Gastroesophageal sphincter (tissue), 4 donors: ENCODE results near the gene ADGRF1. TPM values are rescaled to one million over a fixed set of nuclear protein-coding genes. Genes with fewer than 3 reads are reported as not detected.

Experiments
- ATAC-seq: fragments of 150-250 bp; one replicate; pipeline ENCODE4 v1.9.1; 2016; ENCODE audit warnings: mild to moderate bottlenecking, moderate library complexity
- H3K27ac ChIP-seq, 4 donors: fragments of 200-600 bp; sonication (generic) in 3 of 4; 1 replicate in 3 of 4; 2 replicates in 1 of 4; pipeline ENCODE4 v1.5.1; 2016 to 2019
- H3K27me3 ChIP-seq: fragments of 200-600 bp; sonication (generic); one replicate; pipeline ENCODE4 v1.5.1; 2019
- H3K36me3 ChIP-seq, 2 donors: fragments of 200-600 bp; sonication (generic); one replicate each; pipeline ENCODE4 v1.5.1; 2019; ENCODE audit warnings: control low read depth in 1 of 2
- H3K4me1 ChIP-seq, 3 donors: fragments of 200-600 bp; sonication (generic); 1 replicate in 2 of 3; 2 replicates in 1 of 3; pipeline ENCODE4 v1.5.1; 2016 to 2019; ENCODE audit warnings: control low read depth in 2 of 3
- H3K4me3 ChIP-seq, 2 donors: fragments of 200-600 bp; sonication (generic); one replicate each; pipeline ENCODE4 v1.5.1; 2019; ENCODE audit warnings: mild to moderate bottlenecking in 1 of 2, moderate library complexity in 1 of 2
- H3K9me3 ChIP-seq, 3 donors: fragments of 200-600 bp; sonication (generic); one replicate each; pipeline ENCODE4 v1.5.1; 2017 to 2019; ENCODE audit warnings: control low read depth in 2 of 3
- EP300 ChIP-seq: sonication (generic); formaldehyde crosslinking; IDR thresholded peaks from one replicate; pipeline ENCODE4 v1.6.1; 2017; ENCODE audit warnings: antibody characterized with exemption, mild to moderate bottlenecking
- POLR2A ChIP-seq, 2 donors: fragments of 450-650 bp; IDR thresholded peaks; one replicate each; pipeline ENCODE4 v1.6.1; 2017; ENCODE audit warnings: antibody characterized with exemption in 2 of 2, mild to moderate bottlenecking in 2 of 2, moderate library complexity in 1 of 2
- POLR2AphosphoS5 ChIP-seq: sonication (generic); formaldehyde crosslinking; IDR thresholded peaks from one replicate; pipeline ENCODE4 v1.6.1; 2017; ENCODE audit warnings: antibody characterized with exemption
- WGBS, 2 donors: methylation state at CpG; one replicate each; pipeline ENCODE4 v1.1.5; 2018; ENCODE audit warnings: low coverage in 1 of 2; 5-methylcytosine and 5-hydroxymethylcytosine counted together
- total RNA-seq, 4 donors: library from RNA; depleted of rRNA; stranded (reverse); fragments of >200 nt; gene quantifications; one replicate each; pipeline ENCODE4 v1.1.0, GENCODE V29; 2016
- TF ChIP-seq, protein P1 (sequence below), 4 experiments: fragments of 200-600 bp in 2 of 4; fragments of 450-650 bp in 2 of 4; sonication (generic) in 1 of 4; IDR thresholded peaks; one replicate each; pipeline ENCODE4 v1.5.1; 2017 to 2019; ENCODE audit warnings: antibody characterized with exemption in 4 of 4, mild to moderate bottlenecking in 2 of 4, moderate library complexity in 2 of 4

Gene ADGRF1
- total RNA-seq, 4 donors from 2014 or later: 1.8 TPM; not detected in 3

DNA sequence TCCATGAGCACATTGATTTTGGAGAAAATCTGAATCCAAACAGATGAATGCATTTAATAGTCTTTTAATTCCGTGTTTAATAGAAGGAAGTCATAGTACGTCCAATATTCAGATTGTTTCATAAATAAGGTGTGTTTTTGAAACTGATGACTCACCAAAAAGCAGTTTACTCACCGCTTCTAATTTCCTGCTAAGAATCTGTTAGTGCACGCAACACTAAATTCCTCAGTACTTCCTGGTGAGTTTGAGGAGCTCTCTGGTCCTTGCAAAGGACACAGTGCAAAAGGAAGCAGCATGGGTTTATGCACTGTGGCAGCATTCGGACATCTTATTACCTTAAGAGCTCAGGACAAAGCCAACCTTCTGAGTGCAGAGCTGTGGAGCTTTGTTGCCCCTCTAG lies 2.3 kb upstream of the ADGRF1 start:
- WGBS, 2 donors: 70 to 76% methylated on average over 5 of the region's 5 CpGs
- TF ChIP-seq POLR2A (IDR thresholded peaks at IDR 0.05) (no peak), POLR2AphosphoS5 (no peak), EP300 (no peak)
- TF ChIP-seq, protein P1, sequence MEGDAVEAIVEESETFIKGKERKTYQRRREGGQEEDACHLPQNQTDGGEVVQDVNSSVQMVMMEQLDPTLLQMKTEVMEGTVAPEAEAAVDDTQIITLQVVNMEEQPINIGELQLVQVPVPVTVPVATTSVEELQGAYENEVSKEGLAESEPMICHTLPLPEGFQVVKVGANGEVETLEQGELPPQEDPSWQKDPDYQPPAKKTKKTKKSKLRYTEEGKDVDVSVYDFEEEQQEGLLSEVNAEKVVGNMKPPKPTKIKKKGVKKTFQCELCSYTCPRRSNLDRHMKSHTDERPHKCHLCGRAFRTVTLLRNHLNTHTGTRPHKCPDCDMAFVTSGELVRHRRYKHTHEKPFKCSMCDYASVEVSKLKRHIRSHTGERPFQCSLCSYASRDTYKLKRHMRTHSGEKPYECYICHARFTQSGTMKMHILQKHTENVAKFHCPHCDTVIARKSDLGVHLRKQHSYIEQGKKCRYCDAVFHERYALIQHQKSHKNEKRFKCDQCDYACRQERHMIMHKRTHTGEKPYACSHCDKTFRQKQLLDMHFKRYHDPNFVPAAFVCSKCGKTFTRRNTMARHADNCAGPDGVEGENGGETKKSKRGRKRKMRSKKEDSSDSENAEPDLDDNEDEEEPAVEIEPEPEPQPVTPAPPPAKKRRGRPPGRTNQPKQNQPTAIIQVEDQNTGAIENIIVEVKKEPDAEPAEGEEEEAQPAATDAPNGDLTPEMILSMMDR (IDR thresholded peaks at IDR 0.05): no peak
- Histone ChIP-seq H3K9me3 (no peaks in the 10 kb centered on the region), H3K27ac (no peak overlapping the region), H3K4me1 (peaks cover 0 to 12% (median 4%) of the 10 kb centered on the region in 3 donors), H3K36me3 (no peaks in the 10 kb centered on the region), H3K27me3 (no peaks in the 10 kb centered on the region), H3K4me3 (no peak overlapping the region)
- no peak for ATAC-seq

DNA sequence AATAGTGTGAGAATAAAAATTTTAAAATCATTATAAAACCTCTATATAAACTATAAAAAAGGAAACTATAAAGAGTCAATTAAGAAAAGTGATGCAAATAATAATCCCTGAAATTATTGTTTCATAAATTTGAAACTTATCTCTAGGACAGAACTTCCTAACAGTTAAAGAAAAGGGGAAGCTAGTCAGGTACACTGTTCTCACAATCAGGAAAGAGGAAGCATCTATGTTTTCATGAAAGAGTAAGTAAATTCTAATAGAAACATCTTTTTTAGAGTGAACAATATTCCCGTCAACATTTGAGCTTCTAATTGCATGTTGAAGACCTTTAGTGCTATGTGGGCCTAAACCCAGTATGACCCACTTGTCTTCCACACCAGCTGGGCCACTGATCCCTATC lies 1.2 kb upstream of the ADGRF1 start:
- TF ChIP-seq, protein P1 (IDR thresholded peaks at IDR 0.05): no peak
- no peak for TF ChIP-seq POLR2A (IDR thresholded peaks at IDR 0.05)
- TF ChIP-seq POLR2AphosphoS5: no peak
- TF ChIP-seq EP300: no peak
- Histone ChIP-seq H3K36me3 (no peaks in the 10 kb centered on the region), H3K27ac (no peak overlapping the region), H3K4me1 (peaks cover 0 to 12% (median 4%) of the 10 kb centered on the region in 3 donors), H3K4me3 (no peak overlapping the region), H3K27me3 (no peaks in the 10 kb centered on the region), H3K9me3 (no peaks in the 10 kb centered on the region)
- WGBS, 2 donors: 77 to 100% methylated on average over 1 of the region's 1 CpG
- ATAC-seq: no peak

DNA sequence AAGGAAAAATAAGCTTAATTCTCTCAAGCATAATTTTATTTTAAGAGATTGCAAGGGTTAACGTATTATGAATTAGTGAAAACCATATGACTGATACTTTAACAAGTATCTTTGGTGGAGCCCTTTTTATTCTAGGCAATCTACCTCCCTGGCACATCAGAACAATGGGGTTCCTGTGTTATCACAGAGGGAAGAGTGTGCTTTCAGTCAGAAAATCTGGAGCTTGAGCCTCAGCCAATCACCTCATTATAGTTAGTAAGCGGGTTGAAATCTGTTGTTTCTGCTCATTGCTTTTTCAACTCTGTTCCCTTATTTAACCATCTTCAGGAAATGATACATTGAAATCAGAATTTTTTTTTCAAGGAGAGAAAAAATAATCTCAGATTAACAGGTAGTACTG lies 391 bp downstream of the ADGRF1 start:
- no peak for ATAC-seq
- H3K36me3 ChIP-seq: no peaks in the 10 kb centered on the region
- WGBS, 2 donors: 82% methylated on average over 2 of the region's 2 CpGs

GRCh38 chr6:47034926-47035325 lies 7.2 kb downstream of the ADGRF1 start:
- Histone ChIP-seq H3K4me3 (no peak overlapping the region), H3K36me3 (no peaks in the 10 kb centered on the region), H3K4me1 (peaks cover 0 to 11% (median 0%) of the 10 kb centered on the region in 3 donors), H3K27me3 (peaks cover 19% of the 10 kb centered on the region), H3K9me3 (no peaks in the 10 kb centered on the region), H3K27ac (no peak overlapping the region)
- TF ChIP-seq POLR2A (IDR thresholded peaks at IDR 0.05): no peak
- TF ChIP-seq, protein P1 (IDR thresholded peaks at IDR 0.05): no peak
- TF ChIP-seq POLR2AphosphoS5: no peak
- TF ChIP-seq EP300: no peak
- WGBS, 2 donors: 3% methylated on average over 4 to 5 of the region's 6 CpGs
- peak; percentile 28 for ATAC-seq

More for the DNA sequence above, 391 bp downstream of the ADGRF1 start:
- Histone ChIP-seq H3K9me3 (no peaks in the 10 kb centered on the region), H3K27me3 (peaks cover 11% of the 10 kb centered on the region), H3K4me3 (no peak overlapping the region), H3K4me1 (no peaks in the 10 kb centered on the region), H3K27ac (no peak overlapping the region)
- TF ChIP-seq POLR2AphosphoS5 (no peak), EP300 (no peak), POLR2A (IDR thresholded peaks at IDR 0.05) (no peak)
- TF ChIP-seq, protein P1 (IDR thresholded peaks at IDR 0.05): no peak

- H3K4me3 ChIP-seq: no peak overlapping the region
- H3K27me3 ChIP-seq: peaks cover 19% of the 10 kb centered on the region
- no peak overlapping the region for H3K27ac ChIP-seq
- no peak for ATAC-seq
- H3K36me3 ChIP-seq: no peaks in the 10 kb centered on the region
- TF ChIP-seq POLR2AphosphoS5 (no peak), POLR2A (IDR thresholded peaks at IDR 0.05) (no peak), EP300 (no peak)
- TF ChIP-seq, protein P1 (IDR thresholded peaks at IDR 0.05): no peak
- no peaks in the 10 kb centered on the region for H3K9me3 ChIP-seq
- WGBS, 2 donors: 41 to 58% methylated on average over 2 of the region's 2 CpGs
- peaks cover 0 to 11% (median 0%) of the 10 kb centered on the region in 3 donors for H3K4me1 ChIP-seq
Observed at GRCh38 chr6:47034421-47034820, 7.7 kb downstream of the ADGRF1 start.
